HG03521 (cell line): Measurements from ENCODE around the gene SLCO3A1.

ENCODE experiments used
- ATAC-seq: cut with Tn5 transposase; IDR thresholded peaks from one replicate; pipeline ENCODE4 v1.9.1; 2021; ENCODE audit warnings: mild to moderate bottlenecking, moderate library complexity; ENCODE audit not compliant: unreplicated experiment

Gene SLCO3A1

GRCh38 chr15:91997163-91997562 is 143.7 kb downstream of the SLCO3A1 start:
- no peak for ATAC-seq

GRCh38 chr15:92000709-92001108 is 147.2 kb downstream of the SLCO3A1 start:
- no peak for ATAC-seq

GRCh38 chr15:92001307-92001706 is 147.8 kb downstream of the SLCO3A1 start:
- no peak for ATAC-seq

- no peak for ATAC-seq
Measured at GRCh38 chr15:92002666-92003065, 149.2 kb downstream of the SLCO3A1 start.

- ATAC-seq = no peak
Measured at GRCh38 chr15:92003515-92004067, 150.1 kb downstream of the SLCO3A1 start.

- ATAC-seq = no peak
Measured at GRCh38 chr15:92005154-92005553, 151.6 kb downstream of the SLCO3A1 start.

- ATAC-seq = no peak
Measured at GRCh38 chr15:92006186-92007028, 152.9 kb downstream of the SLCO3A1 start.

GRCh38 chr15:92009162-92009561 is 155.7 kb downstream of the SLCO3A1 start:
- no peak for ATAC-seq

GRCh38 chr15:92011611-92012367 is 158.3 kb downstream of the SLCO3A1 start:
- ATAC-seq = no peak

- no peak for ATAC-seq
Measured at GRCh38 chr15:92012368-92012629, 158.8 kb downstream of the SLCO3A1 start.

- no peak for ATAC-seq
Measured at GRCh38 chr15:92012881-92013280, 159.4 kb downstream of the SLCO3A1 start.

GRCh38 chr15:92014281-92015030 is 160.9 kb downstream of the SLCO3A1 start:
- no peak for ATAC-seq

- no peak for ATAC-seq
Measured at GRCh38 chr15:92017882-92018534, 164.5 kb downstream of the SLCO3A1 start.

GRCh38 chr15:92018535-92019239 is 165.2 kb downstream of the SLCO3A1 start:
- ATAC-seq = no peak

GRCh38 chr15:92019706-92020105 is 166.2 kb downstream of the SLCO3A1 start:
- no peak for ATAC-seq

- no peak for ATAC-seq
Measured at GRCh38 chr15:92020207-92020606, 166.7 kb downstream of the SLCO3A1 start.

GRCh38 chr15:92020804-92021203 is 167.3 kb downstream of the SLCO3A1 start:
- no peak for ATAC-seq

GRCh38 chr15:92021792-92022191 is 168.3 kb downstream of the SLCO3A1 start:
- ATAC-seq = no peak

GRCh38 chr15:92023965-92024364 is 170.5 kb downstream of the SLCO3A1 start:
- ATAC-seq = no peak

GRCh38 chr15:92025706-92026270 is 172.3 kb downstream of the SLCO3A1 start:
- no peak for ATAC-seq
